ENCODE measurements around the gene CFAP298. TPM values are rescaled to one million over a fixed set of nuclear protein-coding genes. Genes with fewer than 3 reads are reported as not detected.
"Not testable (repeated sequence)": the region's sequence is repeated elsewhere in the genome, so short reads cannot be mapped to it uniquely, and the experiment has no call there.

Gene CFAP298
- polyA plus RNA-seq, 3 donors: 60.1 to 75.3 (median 60.9) TPM

- no peak for DNase-seq (ENCODE audit: extremely low read depth in 1 of 11, low read depth in 9 of 11, low spot score in 4 of 11)
These were observed 34.0 kb downstream of the CFAP298 start for GRCh38 chr21:32578107-32578691.

GRCh38 chr21:32576011-32576410 lies 36.2 kb downstream of the CFAP298 start:
- DNase-seq (ENCODE audit: extremely low read depth in 1 of 11, low read depth in 9 of 11, low spot score in 4 of 11): no peak

GRCh38 chr21:32574946-32575925 lies 36.9 kb downstream of the CFAP298 start:
- DNase-seq (ENCODE audit: extremely low read depth in 1 of 11, low read depth in 9 of 11, low spot score in 4 of 11): no peak

- peak in 2 of 11 donors; percentile 15 to 22 for DNase-seq (ENCODE audit: extremely low read depth in 1 of 11, low read depth in 9 of 11, low spot score in 4 of 11)
These were observed 39.4 kb downstream of the CFAP298 start for GRCh38 chr21:32572574-32573420.

GRCh38 chr21:32570456-32570855 lies 41.7 kb downstream of the CFAP298 start:
- DNase-seq (ENCODE audit: extremely low read depth in 1 of 11, low read depth in 9 of 11, low spot score in 4 of 11): peak in 1 of 11 donors; percentile 13

- peak; percentile 68 to 88 (median 80) for DNase-seq (ENCODE audit: extremely low read depth in 1 of 11, low read depth in 9 of 11, low spot score in 4 of 11)
These were observed 42.6 kb downstream of the CFAP298 start for GRCh38 chr21:32569261-32570230.

GRCh38 chr21:32567626-32568025 lies 44.6 kb downstream of the CFAP298 start:
- no peak for DNase-seq (ENCODE audit: extremely low read depth in 1 of 11, low read depth in 9 of 11, low spot score in 4 of 11)

- DNase-seq (ENCODE audit: extremely low read depth in 1 of 11, low read depth in 9 of 11, low spot score in 4 of 11): no peak
These were observed 45.3 kb downstream of the CFAP298 start for GRCh38 chr21:32566741-32567389.

- DNase-seq (ENCODE audit: extremely low read depth in 1 of 11, low read depth in 9 of 11, low spot score in 4 of 11): no peak
These were observed 46.2 kb downstream of the CFAP298 start for GRCh38 chr21:32565856-32566465.

- no peak for DNase-seq (ENCODE audit: extremely low read depth in 1 of 11, low read depth in 9 of 11, low spot score in 4 of 11)
These were observed 49.3 kb downstream of the CFAP298 start for GRCh38 chr21:32562915-32563314.

- no peak for DNase-seq (ENCODE audit: extremely low read depth in 1 of 11, low read depth in 9 of 11, low spot score in 4 of 11)
These were observed 49.8 kb downstream of the CFAP298 start for GRCh38 chr21:32562426-32562825.

- not testable (repeated sequence) for DNase-seq (ENCODE audit: extremely low read depth in 1 of 11, low read depth in 9 of 11, low spot score in 4 of 11)
These were observed 50.7 kb downstream of the CFAP298 start for GRCh38 chr21:32561476-32561875.

- DNase-seq (ENCODE audit: extremely low read depth in 1 of 11, low read depth in 9 of 11, low spot score in 4 of 11): no peak
These were observed 51.3 kb downstream of the CFAP298 start for GRCh38 chr21:32560896-32561295.

GRCh38 chr21:32559006-32559610 lies 53.1 kb downstream of the CFAP298 start:
- no peak for DNase-seq (ENCODE audit: extremely low read depth in 1 of 11, low read depth in 9 of 11, low spot score in 4 of 11)

- DNase-seq (ENCODE audit: extremely low read depth in 1 of 11, low read depth in 9 of 11, low spot score in 4 of 11): no peak
These were observed 54.1 kb downstream of the CFAP298 start for GRCh38 chr21:32558106-32558505.

- no peak for DNase-seq (ENCODE audit: extremely low read depth in 1 of 11, low read depth in 9 of 11, low spot score in 4 of 11)
These were observed 57.1 kb downstream of the CFAP298 start for GRCh38 chr21:32554832-32555638.
